GM19452 (cell line): ENCODE data around the gene CDKL5.
"Not testable (repeated sequence)": the region's sequence is repeated elsewhere in the genome, so short reads cannot be mapped to it uniquely, and the experiment has no call there.

Experiments used
- ATAC-seq: cut with Tn5 transposase; IDR thresholded peaks from one replicate; pipeline ENCODE4 v1.9.1; 2021; ENCODE audit not compliant: unreplicated experiment

Gene CDKL5

DNA sequence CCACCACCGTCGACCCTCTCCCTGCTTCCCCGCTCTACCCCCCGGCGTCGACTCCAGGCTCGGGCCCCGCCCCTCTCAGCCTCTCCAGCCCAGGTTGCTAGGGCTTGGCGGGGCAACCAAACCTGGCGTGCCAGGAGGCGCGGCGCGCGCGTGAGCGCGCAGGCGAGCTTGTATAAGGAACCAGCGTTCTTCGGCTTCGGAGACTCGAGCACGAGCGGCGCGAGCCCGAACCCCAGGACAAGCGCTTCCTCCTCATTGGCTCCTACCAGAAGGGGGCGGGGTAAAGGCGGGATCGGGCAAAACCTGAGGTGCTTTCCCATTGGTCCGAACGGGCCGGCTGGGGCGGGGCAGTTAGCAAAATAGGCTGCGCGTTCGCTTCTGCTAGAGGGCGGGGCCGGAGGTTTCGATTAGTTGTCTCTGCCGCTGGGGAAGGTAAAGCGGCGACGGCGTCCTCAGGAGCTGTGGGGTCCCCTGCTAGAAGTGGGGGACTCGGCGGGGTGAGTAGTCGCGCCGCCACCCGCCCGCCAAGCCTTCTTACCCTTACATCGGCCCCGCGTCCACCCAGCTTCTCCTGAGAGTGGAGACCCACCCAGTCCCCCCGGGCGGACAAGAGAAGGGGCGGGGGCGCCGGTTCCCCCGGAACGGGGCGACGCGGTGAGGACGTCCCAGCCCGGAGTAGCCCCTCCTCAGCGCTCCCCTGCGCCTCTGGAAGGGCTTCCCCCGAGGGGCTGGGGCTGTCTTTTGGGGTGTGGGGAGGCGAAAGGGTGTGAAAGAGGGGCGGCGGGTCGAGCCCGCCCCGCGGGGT, at the start of gene CDKL5:
Gene CDKL5 (plus strand): TSS at position 410 of the 805 bp plus-strand sequence. CDS start 81,489 bp downstream, outside the sequence.
- ATAC-seq: peak; percentile 94

DNA sequence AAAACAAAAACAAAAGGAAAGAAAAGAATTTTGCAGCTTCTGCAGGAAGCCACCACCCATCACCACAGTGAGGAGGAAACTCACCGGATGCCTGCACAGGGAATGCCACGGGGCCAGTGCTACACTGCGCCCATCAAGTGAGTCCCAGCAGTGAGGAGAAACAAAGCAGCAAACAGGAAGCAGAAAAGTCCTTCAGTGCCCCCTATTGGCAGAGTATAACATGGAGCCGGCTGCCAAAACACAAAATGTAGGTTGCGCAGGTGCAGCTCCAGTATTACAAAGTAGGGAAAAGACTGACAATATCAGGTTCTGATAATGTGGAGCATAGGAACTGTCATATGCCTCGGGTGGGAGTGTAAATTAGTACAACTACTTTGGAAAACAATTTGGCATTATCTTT, 47.6 kb upstream of the CDKL5 start:
- ATAC-seq: no peak

DNA sequence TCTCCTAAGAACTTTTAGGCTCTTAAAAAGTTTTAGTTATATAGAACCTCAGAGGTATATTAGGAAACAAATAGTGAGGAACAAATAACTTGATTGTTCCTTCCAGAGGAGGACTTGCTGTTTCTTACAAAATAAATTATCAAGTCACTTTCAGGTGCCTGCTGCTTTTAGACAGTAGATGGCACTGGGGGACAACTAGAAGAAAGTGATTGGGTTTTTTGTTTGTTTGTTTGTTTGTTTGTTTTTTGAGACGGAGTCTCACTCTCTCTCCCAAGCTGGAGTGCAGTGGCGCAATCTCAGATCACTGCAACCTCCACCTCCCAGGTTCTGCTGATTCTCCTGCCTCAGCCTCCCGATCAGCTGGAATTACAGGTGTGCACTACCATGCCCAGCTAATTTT, 35.4 kb upstream of the CDKL5 start:
- no peak for ATAC-seq

DNA sequence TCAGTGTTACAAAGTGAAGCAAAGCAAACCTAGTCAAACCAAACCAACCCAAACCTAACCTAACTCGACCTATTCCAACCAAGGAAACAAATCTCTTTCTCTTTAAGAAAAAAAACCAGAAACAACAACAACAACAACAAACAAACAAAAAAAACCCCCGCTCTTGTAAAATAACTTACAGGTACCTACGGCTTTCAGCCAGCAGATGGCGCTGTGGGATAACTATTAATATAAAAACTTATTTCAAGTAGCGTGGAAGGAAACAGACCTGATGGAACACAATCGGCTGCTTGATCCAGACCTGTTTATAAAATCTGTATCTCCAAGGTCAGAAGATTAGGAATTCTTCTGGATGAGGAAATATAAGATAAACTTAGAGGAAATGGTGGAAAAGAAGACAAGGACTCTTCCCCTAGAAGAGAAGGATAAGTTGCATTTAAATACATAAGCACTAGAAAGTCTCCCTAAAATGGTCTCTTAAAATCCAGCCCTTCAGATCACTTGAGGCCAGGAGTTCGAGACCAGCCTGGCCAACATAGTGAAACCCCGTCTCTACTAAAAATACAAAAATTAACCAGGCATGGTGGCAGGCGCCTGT, 34.4 kb upstream of the CDKL5 start:
- no peak for ATAC-seq

DNA sequence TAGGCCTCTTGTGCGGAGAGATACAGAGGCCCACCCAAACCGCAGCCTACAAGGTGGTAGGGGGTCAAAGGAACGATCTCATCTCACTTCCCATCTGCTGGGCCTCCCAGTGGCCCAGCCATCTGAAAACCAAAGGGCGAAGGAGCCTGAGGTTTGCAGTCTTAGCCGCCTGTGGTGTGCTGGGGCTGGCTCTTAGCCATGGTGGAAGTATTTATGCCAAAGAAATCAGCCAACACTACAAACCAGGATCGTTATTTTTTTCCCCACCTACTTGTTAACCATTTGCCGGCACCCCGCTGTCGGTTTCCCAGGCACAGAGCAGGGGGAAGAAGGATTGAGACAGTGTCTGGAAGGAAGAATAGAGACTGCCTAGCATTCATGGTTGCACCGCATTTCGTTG, 30.9 kb upstream of the CDKL5 start:
- ATAC-seq: no peak

DNA sequence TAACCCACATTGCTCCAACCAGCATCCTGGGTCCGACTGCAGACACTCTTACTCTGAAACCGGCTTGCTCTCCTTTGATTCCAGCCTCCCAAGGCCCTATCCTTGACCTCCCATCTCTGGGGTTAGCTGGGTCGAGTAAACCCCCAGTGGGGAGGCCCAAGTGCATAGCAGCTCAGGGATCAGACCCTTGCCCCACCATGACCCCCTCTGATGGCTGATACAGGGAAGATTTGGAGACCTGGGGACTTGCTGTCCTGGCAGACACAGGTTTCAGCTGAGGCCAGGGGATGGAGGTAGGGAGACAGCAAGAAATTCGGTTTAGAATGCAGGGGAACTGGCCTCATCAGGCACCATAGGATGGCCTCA, 23.6 kb upstream of the CDKL5 start:
- ATAC-seq: no peak

DNA sequence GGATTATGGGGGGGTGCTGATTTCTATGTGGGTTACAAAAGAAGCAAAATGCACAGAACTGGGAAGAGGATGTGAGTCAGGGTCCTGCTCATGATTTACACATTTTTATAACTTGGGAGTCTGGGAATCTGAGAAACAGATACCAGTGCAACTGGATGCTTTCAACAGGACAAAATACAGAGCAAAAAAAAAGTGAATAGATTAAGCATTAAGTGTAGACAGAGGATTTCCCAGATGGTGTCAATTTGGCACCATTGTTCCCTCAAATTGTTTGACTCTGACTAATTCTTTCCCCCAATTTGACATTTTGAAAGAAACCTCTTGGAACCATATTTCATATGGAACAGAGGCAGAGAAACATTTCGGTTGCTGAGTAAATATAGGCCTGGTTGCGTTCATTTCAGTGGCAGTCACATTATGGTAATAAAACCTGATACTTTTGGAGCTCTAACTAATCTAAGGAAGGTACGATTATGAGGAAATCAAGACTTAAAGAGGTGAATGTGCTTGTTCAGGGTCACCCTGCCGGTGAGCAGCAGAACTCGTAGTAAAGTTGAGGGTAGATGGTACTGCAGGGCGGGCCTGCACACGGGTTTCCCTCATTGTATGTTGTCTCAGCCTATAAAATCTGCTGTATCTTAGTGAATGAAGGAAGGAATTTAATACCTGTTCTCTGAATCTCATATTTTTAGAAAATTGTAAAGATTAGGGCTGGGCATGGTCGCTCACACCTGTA, 18.7 kb upstream of the CDKL5 start:
- ATAC-seq: no peak

DNA sequence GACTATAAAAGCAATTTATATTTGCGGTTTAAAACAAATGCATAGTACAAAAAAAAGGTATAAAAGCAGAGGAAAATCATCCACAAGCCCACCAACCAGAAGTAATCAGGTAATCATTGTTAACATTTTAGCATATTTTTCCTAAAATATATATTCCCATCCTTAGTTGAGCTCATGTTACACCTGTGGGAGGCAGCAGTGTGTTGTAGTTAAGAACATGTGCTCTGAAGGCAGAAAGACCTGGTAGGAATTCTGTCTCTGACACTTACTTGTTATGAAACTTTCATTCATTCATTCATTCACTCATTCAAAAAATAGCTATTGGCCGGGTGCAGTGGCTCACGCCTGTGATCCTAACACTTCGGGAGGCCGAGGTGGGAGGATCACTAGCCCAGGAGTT, 15.4 kb upstream of the CDKL5 start:
- no peak for ATAC-seq

DNA sequence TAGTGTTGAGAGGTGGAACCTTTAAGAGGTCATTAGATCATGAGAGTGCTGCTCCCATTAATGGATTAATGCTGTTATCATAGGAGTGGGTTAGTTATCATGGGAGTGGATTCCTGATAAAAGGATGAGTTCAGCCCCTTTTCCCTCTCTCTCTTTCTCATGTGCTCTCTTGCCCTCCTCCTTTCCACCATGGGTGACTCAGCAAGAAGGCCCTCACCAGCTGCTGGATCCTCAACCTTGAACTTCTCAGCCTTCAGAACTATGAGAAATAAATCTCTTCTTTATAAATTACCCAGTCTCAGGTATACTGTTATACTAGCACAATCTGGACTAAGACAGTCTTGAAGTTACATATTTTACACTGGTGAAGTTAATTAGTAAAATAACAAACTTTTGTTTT, 10.0 kb upstream of the CDKL5 start:
- ATAC-seq: no peak

DNA sequence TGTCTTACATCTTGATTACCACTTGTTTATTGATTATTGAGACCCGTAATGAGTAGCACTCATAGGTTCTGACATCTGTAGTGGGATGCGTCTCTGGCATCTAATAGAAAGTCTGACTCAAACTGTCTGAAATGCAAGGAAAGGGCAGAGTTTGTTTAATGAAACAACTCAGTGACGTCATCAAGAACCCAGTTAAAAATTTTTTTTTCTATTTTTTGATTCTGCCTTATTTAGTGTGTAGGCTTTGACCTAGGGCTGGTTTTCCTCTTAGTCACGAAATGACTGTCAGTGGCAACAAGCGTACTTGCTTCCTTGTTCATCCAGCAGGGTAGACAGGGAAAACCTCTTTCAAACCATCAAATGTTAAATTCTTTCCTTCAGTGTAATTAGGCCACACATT, 3.1 kb upstream of the CDKL5 start:
- ATAC-seq: no peak

DNA sequence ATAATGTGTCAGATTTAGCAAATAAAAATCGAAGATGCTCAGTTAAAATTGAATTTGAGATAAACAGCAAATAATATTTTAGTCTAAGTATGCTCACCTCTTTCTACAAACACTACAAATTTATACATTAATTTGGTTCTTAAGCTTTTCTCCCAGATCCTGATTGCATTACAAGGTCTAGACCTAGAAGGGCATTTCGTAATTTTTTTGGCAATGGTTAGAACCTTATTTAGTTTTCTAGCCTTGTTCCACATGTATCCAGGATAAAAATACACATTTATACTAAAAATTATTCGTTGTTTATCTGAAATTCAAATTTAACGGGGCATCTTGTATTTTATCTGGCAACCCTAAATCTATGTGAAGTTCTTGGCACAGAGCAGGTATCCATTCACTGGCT, 2.5 kb upstream of the CDKL5 start:
- ATAC-seq: no peak

DNA sequence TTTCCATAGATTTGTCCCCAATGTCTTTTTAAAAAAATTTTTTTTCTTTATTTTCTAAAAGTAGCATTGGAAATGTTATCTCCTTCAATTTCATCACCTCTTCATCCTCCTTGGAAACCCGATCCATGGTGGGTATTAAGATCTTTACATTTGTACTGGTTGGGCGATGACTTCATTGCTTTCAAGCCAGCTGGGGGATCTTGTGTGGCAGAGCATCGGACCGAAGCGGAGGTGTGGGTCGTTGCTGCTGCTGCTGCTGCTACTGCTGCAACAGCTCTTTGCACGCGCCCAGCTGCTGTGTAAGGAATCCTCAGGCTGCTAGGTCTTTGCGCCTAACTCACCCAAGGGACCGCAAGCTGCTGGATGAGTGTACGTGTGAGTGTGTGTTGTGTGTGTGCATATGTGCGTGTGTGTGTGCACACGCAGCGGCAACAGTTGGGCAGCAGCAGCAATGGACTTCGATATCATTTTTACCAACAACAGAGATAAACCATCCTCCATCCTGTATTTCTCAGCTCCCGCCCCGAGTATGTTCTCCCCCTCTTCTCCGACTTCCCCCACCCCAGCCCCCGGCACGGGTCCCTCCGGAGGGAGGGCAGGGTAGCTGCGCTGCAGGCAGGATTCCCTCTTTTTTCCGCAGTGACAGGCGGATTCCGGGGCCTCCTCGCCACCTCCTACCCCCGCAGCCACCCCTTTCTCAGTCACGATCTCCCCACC, 768 bp upstream of the CDKL5 start:
- peak; percentile 19 for ATAC-seq

DNA sequence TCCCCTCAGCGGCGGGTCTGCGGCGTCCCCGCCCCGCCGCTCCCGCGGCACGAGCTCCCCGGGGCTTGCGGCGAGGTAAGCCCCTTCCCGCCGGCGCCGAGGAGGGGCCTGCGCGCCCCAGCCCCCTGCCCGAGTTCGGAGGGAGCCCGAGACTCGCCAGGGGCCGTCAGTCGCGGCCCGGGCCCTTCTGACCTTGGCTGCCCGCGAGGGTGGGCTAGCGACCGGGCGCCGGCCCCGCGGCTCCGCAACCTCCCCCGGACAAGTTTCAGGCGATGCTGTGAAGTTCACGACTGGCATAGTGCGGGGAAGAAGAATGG, 554 bp downstream of the CDKL5 start:
- ATAC-seq: no peak

DNA sequence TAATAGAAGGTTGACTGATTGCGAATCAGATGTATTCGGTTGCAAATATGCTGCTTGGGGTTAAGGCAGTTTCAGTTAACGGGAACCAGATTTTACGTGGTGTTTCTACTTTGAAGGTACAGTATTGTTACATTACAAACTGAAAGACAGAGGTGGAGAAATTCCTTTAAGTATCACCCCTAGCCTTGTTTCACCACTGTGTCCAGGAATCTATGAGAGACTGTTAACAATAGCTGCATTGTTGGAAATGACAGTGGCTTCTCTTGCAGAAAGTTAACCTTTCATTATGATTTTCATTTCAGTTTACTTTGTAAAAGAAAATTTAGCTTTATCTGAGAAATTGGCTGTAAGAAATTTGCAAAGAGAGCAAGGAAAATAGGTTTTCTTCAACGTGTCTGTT, 2.6 kb downstream of the CDKL5 start:
- no peak for ATAC-seq

DNA sequence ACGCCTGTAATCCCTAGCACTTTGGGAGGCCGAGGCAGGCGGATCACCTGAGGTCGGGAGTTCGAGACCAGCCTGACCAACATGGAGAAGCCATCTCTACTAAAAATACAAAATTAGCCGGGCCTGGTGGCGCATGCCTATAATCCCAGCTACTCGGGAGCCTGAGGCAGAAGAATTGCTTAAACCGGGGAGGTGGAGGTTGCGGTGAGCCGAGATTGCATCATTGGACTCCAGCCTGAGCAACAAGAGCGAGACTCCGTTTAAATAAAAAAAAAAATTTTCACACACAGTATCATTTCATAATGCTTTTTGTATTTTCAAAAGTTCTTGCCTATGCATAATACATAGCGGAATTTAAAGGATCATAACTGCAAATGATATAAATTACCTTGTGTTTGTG, 7.9 kb downstream of the CDKL5 start:
- not testable (repeated sequence) for ATAC-seq

DNA sequence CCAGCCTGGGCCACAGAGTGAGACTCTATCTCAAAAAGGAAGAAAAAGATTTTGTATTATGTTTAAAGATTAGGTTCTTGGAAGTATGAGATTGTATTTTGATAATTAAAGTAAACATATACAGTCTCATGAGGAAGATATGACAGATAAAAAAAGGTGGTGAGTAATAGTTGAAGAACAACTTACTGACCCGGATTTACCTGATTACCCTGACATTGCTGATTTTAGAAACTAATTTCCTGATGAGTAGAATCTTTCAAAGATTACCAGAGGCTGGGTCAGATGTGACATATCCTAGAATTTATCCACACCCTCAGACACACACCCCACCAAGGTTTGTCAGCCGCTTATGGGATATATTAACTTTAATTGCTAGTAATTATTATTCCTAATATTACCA, 9.5 kb downstream of the CDKL5 start:
- ATAC-seq: no peak

DNA sequence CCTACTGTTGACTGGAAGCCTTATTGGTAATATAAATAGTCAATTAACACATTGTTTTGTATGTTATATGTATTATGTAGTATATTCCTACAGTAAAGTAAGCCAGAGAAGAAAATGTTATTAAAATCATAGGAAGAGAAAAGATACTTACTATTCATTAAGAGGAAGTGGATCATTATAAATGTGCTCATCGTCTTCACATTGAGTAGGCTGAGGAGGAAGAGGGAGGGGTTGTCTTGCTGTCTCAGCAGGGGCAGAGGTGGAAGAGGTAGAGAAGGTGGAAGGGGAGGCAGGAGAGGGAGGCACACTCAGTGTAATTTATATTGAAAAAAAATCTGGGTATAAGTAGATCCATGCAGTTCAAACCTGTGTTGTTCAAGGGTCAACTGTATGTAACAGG, 10.6 kb downstream of the CDKL5 start:
- ATAC-seq: no peak

DNA sequence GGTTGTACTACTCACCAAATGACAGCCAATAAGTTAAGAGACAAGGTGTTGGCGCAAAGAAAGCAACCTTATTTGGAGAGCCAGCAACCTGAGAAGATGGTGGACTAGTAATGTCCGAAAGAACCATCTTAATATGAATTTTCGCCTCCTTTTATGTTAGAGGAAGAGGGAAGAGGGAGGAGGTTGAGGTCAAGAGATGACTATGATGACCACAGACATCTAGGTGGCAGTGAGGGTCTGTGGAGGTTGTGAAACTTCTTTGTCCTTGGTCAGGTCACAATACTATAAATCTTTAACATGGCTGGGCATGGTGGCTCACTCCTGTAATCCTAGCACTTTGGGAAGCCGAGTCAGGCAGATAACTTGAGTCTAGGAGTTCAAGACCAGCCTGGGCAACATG, 15.4 kb downstream of the CDKL5 start:
- ATAC-seq: no peak

DNA sequence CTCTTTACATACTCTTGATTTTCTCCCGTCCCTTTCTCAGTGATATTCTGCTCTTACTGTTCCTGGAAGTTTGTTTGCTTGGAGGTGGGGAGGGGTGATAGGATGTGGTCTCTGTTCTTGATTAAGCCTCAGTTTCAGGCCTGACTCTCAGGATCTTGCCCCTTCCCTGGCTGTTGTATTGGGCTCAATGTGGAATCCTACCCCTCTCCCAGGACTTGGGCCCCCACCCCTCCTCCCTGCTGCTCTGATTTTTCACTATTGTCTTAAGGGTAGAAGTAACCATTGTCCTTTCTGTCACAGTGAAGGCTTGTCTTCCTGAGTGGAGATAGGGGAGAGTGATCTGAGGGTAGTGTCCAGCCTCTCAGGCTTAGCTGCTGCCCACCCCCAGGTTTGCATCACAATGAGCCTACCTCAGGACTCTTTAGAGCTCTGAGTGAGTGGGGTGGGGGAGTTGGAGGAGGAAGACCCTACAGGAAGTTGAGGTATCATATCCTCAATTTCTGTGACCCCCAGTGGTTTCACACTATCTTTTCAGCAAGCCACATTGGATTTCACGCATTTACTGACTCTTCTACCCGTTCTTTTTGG, 16.5 kb downstream of the CDKL5 start:
- no peak for ATAC-seq

DNA sequence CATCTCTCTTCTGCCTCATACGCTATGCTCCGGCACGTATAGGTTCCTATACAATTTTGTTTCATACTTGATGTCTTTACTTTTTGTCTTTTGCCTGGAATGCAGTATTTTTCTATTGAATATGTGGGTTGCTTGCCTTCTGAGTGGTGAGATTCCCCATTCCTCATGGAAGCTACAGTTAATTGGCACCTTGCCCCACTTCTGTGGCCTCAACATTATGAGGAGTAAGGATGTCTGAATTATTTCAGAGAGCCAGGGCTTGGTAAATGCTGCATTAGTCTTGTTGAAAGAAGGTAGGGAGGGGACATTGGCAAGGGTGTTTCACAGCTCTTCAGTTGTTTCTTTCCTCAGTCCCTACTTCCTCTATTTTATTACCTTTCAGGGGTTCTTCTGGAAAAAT, 23.0 kb downstream of the CDKL5 start:
- ATAC-seq: no peak

DNA sequence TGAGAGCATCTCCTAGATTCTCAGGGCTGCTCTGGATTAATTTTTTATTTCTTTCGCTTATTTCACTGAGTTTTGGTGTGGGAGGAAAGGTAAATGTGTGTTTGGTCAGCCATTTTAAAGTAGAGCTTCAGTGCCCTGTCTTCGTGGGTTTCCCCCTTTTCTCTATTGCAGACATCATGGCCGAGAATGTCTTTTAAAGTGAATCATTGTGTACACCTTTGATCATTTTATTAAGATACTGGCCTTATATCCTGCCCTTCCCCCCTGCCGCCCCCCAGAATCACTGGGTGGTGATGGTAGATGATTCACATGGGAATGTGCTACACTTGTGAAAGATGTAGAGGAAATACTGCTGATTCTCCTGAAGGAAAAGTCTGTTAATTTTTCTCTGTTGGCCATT, 23.8 kb downstream of the CDKL5 start:
- no peak for ATAC-seq
